ENCODE data around the gene TMEM151B.

TMEM151B gene

GRCh38 chr6:44237021-44237812 is 33.0 kb upstream of the TMEM151B start:
- ChIA-PET POLR2A (ENCODE audit: low non-redundant PET) (interaction anchor here (1.8 kb wide), 1 partner anchor 10 kb away, joined by 5 read pairs; the partner anchor contains the start of gene HSP90AB1), CTCF (interaction anchor here (0.6 to 1.6 kb wide), 22 partner anchors 9 to 597 kb away, joined by 3 to 11 read pairs (median 3); partner anchors contain the start of gene SLC29A1)
- DNase-seq (ENCODE audit: low spot score) = peak; percentile 97
- peak overlapping the region; percentile 94 for H3K27ac ChIP-seq
- TF ChIP-seq, protein P1, sequence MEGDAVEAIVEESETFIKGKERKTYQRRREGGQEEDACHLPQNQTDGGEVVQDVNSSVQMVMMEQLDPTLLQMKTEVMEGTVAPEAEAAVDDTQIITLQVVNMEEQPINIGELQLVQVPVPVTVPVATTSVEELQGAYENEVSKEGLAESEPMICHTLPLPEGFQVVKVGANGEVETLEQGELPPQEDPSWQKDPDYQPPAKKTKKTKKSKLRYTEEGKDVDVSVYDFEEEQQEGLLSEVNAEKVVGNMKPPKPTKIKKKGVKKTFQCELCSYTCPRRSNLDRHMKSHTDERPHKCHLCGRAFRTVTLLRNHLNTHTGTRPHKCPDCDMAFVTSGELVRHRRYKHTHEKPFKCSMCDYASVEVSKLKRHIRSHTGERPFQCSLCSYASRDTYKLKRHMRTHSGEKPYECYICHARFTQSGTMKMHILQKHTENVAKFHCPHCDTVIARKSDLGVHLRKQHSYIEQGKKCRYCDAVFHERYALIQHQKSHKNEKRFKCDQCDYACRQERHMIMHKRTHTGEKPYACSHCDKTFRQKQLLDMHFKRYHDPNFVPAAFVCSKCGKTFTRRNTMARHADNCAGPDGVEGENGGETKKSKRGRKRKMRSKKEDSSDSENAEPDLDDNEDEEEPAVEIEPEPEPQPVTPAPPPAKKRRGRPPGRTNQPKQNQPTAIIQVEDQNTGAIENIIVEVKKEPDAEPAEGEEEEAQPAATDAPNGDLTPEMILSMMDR (conservative IDR thresholded peaks at IDR 0.05; ENCODE audit: low read depth) = no peak

- ChIA-PET POLR2A (ENCODE audit: low non-redundant PET) (interaction anchor here (0.6 to 1.8 kb wide), 2 partner anchors 9 to 19 kb away, joined by 4 to 5 read pairs; partner anchors contain the start of gene HSP90AB1), CTCF (interaction anchor here (0.6 to 1.6 kb wide), 24 partner anchors 8 to 598 kb away, joined by 3 to 11 read pairs (median 3); partner anchors contain the start of gene SLC29A1)
- TF ChIP-seq, protein P1 (conservative IDR thresholded peaks at IDR 0.05; ENCODE audit: low read depth) = peak; percentile 97
- DNase-seq (ENCODE audit: low spot score) = no peak
- peak overlapping the region; percentile 94 for H3K27ac ChIP-seq
Measured at GRCh38 chr6:44237813-44238433, 32.3 kb upstream of the TMEM151B start.

GRCh38 chr6:44238687-44239350 is 31.4 kb upstream of the TMEM151B start:
- POLR2A ChIA-PET (ENCODE audit: low non-redundant PET) = interaction anchor here (1.8 kb wide), 1 partner anchor 8 kb away, joined by 5 read pairs; the partner anchor contains the start of gene HSP90AB1
- TF ChIP-seq, protein P1 (conservative IDR thresholded peaks at IDR 0.05; ENCODE audit: low read depth) = no peak

GRCh38 chr6:44243345-44243744 is 26.9 kb upstream of the TMEM151B start:
- DNase-seq (ENCODE audit: low spot score) = no peak
- H3K27ac ChIP-seq = no peak overlapping the region
- CTCF ChIA-PET = no interaction called here
- TF ChIP-seq, protein P1 (conservative IDR thresholded peaks at IDR 0.05; ENCODE audit: low read depth) = no peak
- POLR2A ChIA-PET (ENCODE audit: low non-redundant PET) = no interaction called here

More at GRCh38 chr6:44238687-44239350, 31.4 kb upstream of the TMEM151B start:
- DNase-seq (ENCODE audit: low spot score) = no peak
- CTCF ChIA-PET = interaction anchor here (0.7 to 1.6 kb wide), 3 partner anchors 12 to 120 kb away, joined by 3 to 5 read pairs (median 4); no protein-coding TSS in a partner anchor
- no peak overlapping the region for H3K27ac ChIP-seq

GRCh38 chr6:44245391-44245911 is 24.8 kb upstream of the TMEM151B start:
- POLR2A ChIA-PET (ENCODE audit: low non-redundant PET) = no interaction called here
- H3K27ac ChIP-seq = peak overlapping the region; percentile 91
- TF ChIP-seq, protein P1 (conservative IDR thresholded peaks at IDR 0.05; ENCODE audit: low read depth) = no peak
- DNase-seq (ENCODE audit: low spot score) = no peak
- CTCF ChIA-PET = interaction anchor here (0.9 to 1.1 kb wide), 3 partner anchors 8 to 73 kb away, joined by 3 to 6 read pairs (median 4); partner anchors contain the start of gene MYMX

Measured in RWPE1 (cell line).